ENCODE measurements around the gene CLASP2.
"Not testable (repeated sequence)": the region's sequence is repeated elsewhere in the genome, so short reads cannot be mapped to it uniquely, and the experiment has no call there.

CLASP2 gene

DNA sequence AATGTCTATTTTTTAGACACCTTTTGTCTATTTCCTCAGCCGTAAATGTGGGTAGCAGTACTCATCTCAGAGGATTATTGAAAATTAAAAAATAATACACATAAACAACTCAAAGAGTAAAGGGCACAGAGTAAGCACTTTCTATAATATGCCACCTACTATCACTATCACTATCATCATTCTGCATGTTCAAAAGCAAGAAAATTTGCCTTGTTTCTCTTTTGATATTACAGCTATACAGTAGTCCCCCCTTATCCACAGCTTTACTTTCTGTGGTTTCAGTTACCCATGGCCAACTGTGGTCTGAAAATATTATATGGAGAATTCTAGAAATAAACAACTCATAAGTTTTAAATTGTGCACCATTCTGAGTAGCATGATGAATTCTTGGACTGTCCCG lies 27.7 kb downstream of the CLASP2 start:
- in situ Hi-C loops (cut with MboI; ENCODE audit: low sequenced_read_pairs): no loop called here

DNA sequence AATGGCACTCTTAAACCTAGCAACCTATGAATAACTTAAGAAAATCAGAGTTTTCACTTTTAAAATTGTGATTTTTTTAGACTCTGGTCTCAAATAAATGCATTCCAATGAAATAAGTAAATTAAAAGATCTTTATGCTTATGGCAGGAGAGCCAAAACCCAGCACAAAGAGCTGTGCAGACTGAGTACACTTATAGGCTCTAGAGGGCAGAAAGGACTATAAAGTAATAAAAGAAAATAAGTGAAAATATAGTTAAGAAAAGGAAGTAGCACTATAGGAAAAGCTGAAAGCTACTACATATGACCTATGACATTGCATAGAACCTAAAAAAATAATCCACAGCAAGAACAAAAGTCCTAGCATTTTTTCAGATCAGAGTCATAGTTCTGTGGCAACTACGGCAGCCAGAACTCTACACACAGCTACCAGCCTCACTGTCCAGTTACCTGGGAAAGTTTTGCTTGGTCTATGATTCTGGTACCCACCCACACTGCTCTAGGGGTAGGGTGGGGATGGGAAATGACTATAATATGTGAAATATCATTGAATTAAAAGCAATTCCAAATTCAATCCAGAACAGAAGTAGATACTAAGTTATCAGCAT lies 30.5 kb downstream of the CLASP2 start:
- in situ Hi-C loops (cut with MboI; ENCODE audit: low sequenced_read_pairs): no loop called here

GRCh38 chr3:33682770-33683169 lies 35.3 kb downstream of the CLASP2 start:
- in situ Hi-C loops (cut with MboI; ENCODE audit: low sequenced_read_pairs): no loop called here

DNA sequence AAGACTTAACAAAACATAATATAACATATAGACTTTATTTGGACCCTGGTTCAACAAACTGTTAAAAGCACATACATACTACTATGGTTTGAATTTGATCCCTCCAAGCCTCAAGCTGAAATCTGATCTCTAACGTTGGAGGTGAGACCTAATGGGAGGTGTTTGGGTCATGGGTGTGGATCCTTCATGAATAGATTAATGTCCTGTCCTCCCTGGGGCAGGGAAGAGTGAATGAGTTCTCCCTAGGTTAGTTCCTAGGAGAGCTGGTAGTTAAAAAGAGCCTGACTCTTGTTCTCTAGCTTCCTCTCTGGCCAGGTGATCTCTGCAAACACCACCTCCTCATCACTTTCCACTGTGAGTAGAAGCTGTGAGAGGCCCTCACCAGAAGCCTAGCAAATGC lies 36.4 kb downstream of the CLASP2 start:
- in situ Hi-C loops (cut with MboI; ENCODE audit: low sequenced_read_pairs): no loop called here

- in situ Hi-C loops (cut with MboI; ENCODE audit: low sequenced_read_pairs): no loop called here
Observed at GRCh38 chr3:33678073-33678472, 40.0 kb downstream of the CLASP2 start.

DNA sequence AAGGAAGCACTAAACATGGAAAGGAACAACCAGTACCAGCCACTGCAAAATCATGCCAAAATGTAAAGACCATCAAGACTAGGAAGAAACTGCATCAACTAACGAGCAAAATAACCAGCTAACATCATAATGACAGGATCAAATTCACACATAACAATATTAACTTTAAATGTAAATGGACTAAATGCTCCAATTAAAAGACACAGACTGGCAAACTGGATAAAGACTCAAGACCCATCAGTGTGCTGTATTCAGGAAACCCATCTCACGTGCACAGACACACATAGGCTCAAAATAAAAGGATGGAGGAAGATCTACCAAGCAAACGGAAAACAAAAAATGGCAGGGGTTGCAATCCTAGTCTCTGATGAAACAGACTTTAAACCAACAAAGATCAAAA lies 44.6 kb downstream of the CLASP2 start:
- in situ Hi-C loops (cut with MboI; ENCODE audit: low sequenced_read_pairs): not testable (repeated sequence)

DNA sequence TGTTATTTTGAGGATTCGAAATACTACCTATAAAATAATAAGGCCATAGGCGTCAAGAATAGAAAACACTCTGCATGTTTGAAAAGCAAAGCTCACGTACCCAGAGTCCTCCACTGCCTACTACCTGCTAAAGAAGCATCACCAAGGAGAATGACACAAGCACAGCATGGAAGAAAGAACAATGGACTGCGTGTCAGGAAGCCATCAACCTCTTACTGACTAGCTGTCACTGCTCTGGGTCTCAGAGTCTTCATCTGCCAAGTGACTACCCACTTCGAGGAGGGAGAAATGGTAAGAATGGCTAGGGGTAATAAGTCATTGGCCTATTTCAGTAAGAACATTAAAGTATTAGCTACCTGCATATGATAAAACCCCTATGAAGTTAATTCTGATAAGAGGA lies 49.4 kb downstream of the CLASP2 start:
- in situ Hi-C loops (cut with MboI; ENCODE audit: low sequenced_read_pairs): no loop called here

DNA sequence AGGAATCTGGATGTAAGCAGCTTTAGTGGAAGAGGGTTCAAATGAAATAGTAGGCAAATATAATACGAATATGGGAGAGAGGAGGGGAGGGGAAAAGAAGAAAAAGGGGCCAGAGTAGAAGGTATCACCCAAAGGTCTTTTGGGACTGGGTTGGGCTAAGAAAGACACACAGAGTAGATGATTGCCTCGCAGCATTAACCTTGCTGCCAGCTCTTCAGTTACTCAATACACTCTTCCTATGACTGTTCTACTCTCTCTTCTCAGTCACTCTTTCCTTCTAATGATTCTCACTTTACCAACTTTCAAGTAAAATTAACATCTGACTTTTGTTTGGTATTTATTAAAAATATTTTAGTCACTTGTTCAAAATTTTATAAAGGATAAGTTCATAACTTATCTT lies 52.8 kb downstream of the CLASP2 start:
- in situ Hi-C loops (cut with MboI; ENCODE audit: low sequenced_read_pairs): no loop called here

DNA sequence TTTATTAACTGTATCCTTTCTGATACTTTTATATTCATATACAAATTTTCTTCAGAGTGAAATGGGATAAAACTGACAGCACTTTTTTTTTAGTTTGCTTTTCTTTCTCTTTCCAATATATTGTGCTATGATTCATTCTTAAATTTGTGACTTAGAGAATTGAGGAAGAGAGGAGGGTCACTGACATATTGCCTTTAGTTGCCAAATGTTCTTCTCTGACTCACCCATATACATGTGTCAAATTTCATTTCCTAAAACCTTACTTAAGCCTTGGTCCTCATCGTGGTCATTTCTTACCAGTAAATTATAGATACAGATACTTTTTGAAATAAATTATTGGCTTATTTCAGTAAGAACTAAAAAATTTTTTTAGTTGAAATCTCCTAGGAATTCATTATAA lies 53.9 kb downstream of the CLASP2 start:
- in situ Hi-C loops (cut with MboI; ENCODE audit: low sequenced_read_pairs): no loop called here

GRCh38 chr3:33663042-33663441 lies 55.0 kb downstream of the CLASP2 start:
- in situ Hi-C loops (cut with MboI; ENCODE audit: low sequenced_read_pairs): no loop called here

DNA sequence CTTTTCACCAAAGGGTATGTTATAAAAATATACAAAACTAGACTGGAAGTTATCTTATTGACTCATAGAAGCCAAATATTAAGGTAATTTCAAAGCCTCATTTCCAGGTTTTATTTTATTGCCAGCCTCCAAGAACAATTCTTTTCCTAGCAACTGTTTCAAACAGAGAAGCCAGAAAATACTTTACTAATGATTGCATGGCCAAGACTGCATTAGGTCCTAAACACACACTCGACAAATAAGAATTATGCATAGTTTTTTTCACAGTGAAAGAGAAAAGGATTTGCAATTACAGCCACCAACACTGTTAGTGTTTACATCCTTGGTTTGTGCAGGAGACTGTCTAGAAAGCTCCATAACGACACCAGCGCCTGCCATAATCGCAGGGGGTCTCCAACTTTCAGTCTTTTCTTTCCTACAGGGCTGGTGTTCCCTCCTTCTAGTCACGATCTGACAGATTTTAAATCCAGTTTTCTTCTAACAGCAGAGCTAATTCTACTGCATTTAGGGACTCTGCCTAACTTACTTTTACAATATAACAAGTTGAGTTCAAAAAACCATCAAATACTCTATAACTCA lies 58.1 kb downstream of the CLASP2 start:
- in situ Hi-C loops (cut with MboI; ENCODE audit: low sequenced_read_pairs): no loop called here

DNA sequence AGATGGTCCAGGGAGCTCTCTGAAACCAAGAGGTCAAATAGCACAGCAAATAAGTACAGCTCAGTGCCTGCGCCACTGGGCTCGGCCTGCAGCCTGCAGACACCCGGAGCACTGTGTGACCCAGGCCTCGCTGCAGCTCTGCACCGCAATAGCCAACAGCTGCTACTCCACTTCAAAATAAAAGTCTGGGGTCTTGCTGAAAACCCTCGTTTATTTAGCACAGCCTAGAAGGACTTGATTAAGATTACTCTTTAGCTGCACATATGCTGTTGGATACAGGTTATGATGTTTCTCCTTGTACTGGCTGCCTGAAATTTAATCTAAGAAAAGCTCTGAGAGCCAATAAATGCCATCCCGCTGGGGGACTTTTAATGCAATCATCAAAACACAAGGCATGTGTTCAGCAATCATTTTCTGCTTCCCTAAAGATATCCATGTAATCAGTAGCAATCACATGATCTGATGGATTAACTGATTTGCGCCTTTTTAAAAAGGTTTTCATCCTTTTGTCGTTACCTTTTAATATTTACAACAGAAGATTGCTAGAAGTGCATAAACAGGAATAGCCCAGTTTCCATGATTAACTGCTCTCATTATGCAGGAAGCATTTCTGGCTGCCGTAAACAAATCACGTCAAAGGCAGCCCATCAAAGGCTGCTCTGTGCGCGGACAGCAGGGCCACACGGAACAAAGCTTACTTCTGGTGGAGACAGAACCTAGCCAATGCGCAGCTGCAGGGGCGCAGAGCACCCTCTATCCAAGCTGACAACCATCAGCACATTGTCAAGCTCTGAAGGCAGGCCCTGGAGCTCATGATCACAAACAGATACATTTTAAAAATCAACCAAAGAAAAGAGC lies 58.8 kb downstream of the CLASP2 start:
- in situ Hi-C loops (cut with MboI; ENCODE audit: low sequenced_read_pairs): no loop called here

DNA sequence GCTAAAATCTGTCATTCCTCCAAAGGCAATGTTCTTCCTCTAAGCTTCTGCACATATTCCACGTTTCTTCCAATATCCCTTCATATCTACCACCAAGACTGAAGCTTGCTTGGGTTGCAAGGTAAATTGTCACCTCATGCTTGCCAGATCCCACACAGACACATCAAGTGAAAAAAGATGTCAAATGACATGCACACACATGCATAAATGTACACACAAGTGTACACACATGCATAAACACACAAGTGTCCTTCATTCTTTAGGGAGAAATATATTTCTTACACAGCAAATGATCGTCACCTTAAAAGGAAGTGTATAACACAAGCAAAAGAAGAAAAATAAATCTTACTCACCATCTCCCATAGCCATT lies 59.4 kb downstream of the CLASP2 start:
- in situ Hi-C loops (cut with MboI; ENCODE audit: low sequenced_read_pairs): no loop called here

- in situ Hi-C loops (cut with MboI; ENCODE audit: low sequenced_read_pairs): no loop called here
Observed at GRCh38 chr3:33658039-33658438, 60.0 kb downstream of the CLASP2 start.

GRCh38 chr3:33652736-33653135 lies 65.3 kb downstream of the CLASP2 start:
- in situ Hi-C loops (cut with MboI; ENCODE audit: low sequenced_read_pairs): no loop called here

DNA sequence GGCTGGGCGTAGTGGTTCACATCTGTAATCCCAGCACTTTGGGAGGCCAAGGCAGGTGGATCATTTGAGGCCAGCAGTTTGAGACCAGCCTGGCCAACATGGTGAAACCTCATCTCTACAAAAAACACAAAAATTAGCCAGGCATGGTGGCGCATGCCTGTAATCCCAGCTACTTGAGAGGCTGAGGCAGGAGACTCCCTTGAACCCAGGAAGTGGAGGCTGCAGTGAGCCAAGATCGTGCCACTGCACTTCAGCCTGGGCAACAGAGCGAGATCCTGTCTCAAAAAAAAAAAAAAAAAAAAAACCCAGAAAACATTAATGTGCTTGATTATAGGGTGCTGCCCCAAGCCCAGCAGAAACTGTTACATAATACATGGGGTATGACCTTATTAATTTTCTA lies 67.0 kb downstream of the CLASP2 start:
- in situ Hi-C loops (cut with MboI; ENCODE audit: low sequenced_read_pairs): not testable (repeated sequence)

DNA sequence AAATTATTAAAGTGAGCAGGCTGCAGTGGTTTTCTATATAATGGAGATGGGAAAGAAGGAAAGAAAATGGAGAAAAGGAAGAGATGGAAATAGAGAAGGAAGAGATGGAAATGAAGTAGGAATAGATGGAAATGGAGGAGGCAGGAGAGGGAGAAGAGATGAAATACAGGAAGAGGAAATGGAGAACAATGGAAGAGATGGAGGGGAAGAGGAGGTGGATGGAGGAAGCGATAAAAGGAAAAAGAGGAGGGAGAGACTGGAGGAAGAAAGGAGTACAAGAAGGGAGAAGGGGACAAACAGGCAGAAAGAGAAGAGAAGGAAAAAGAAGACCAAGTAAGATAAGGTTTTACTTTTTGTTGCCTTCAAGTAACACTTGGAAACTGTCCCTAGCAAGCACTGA lies 67.6 kb downstream of the CLASP2 start:
- in situ Hi-C loops (cut with MboI; ENCODE audit: low sequenced_read_pairs): no loop called here

GRCh38 chr3:33648793-33649192 lies 69.3 kb downstream of the CLASP2 start:
- in situ Hi-C loops (cut with MboI; ENCODE audit: low sequenced_read_pairs): loop anchor here (25.0 kb wide), 1 partner anchor 139 kb away; the partner anchor contains the start of gene PDCD6IP

DNA sequence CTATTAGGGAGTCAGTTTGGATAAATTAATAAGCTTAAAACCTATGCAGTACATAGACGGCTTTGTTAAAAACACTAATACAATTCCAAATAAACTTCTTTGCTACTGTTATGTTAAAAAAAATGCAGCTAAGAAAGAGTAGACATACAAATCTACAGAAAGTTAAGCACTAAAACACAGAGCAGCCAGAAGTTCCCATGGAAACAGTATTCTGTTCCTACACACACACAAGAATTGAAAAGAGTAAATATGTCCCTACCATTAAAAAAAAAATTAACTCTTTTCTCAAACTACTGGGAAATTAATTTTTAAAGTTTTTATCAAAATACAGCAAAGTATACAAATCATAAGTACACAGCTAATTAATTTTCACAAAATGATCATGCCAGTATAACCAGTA lies 71.6 kb downstream of the CLASP2 start:
- in situ Hi-C loops (cut with MboI; ENCODE audit: low sequenced_read_pairs): loop anchor here (25.0 kb wide), 1 partner anchor 141 kb away; the partner anchor contains the start of gene PDCD6IP

DNA sequence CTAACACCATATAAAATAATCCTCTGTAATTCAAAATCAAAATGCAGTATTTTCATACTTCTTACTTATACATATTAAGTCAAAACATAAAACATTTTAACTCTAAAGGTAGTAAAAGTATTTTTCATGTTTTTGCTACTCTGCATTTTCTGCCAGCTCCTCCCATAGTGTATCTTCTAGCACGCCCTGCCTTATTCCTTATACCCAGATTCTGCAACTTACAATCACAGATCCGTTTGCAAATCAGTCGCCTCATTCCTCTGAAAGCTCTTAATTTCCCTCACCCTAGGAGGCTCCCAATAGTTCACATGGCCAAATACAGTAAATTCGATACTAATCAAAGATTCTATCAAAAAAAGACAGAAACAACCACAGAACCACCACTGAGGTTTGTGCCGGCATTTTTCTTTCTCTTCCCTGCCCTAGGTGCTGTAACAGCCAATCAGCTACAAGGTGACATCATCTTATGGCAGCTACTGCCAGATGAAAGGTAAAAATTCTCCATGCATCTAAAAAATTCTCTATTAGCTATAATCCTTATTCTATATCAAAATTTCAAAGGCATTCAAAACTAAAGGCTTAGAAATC lies 72.9 kb downstream of the CLASP2 start:
- in situ Hi-C loops (cut with MboI; ENCODE audit: low sequenced_read_pairs): loop anchor here (25.0 kb wide), 1 partner anchor 142 kb away; the partner anchor contains the start of gene PDCD6IP

- in situ Hi-C loops (cut with MboI; ENCODE audit: low sequenced_read_pairs): loop anchor here (25.0 kb wide), 1 partner anchor 143 kb away; the partner anchor contains the start of gene PDCD6IP
Observed at GRCh38 chr3:33644582-33644981, 73.5 kb downstream of the CLASP2 start.
